HG03378 (cell line): Measurements from ENCODE around the gene SLC25A51.

Source experiments
- ATAC-seq: cut with Tn5 transposase; IDR thresholded peaks from one replicate; pipeline ENCODE4 v1.9.1; 2021; ENCODE audit warnings: mild to moderate bottlenecking, moderate library complexity; ENCODE audit not compliant: unreplicated experiment

SLC25A51 gene

DNA sequence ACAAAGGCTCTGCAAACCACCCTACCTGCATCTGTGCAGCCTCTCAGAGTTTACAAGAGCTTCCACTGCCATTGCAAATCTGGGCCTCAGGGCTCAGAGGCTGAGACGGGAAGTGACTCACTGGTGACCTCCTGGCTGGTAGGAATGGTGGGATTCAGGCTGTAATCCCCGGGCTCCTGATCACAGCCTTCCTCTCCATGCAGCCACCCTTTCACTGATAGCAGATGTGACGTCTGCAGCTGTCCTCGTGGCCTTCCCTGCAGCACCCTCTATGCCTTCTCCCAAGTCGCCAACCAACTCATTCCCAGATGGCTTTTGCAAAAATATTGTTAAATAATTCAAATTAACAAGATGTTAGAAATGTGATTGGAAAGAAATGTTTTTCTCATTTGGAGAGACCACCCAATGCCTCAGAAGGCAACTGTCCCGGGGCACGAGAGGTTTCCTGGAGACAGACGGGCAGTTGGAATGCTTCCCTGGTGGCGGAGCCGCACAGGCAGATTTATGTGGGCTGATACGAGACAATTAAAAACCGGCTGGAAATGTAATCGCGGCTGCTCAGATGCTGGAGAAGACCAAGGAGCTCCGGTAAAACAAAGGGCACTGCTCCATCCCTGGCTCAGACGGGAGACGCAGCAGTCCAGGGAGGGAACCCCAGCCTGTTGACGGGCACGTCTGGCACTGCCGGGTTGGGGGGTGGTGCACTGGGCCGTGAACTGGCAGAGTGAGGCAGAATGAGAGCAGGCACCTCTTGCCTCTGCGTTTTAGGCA is 34.4 kb upstream of the SLC25A51 start:
- ATAC-seq, result no peak

DNA sequence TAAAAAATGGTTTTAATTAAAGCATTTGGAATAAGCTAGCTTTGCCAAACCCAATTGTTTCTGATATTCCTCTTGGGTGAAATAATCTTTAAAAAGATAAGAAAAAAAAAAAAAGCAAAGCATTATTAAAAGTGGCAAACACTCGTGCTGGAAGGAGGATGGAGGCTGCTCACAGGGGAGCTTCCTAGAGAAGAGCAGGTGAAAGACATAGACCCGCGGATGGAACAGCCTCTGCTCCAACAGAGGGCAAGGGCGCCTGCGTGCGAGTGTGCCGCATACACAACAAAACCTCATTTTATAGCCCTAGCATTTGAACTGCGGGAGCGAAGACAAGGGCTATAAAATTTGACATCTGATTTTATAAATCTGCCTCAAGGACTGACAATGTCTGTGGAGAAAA is 33.4 kb upstream of the SLC25A51 start:
- no peak for ATAC-seq

GRCh38 chr9:37936965-37937364 is 33.0 kb upstream of the SLC25A51 start:
- ATAC-seq, result no peak

DNA sequence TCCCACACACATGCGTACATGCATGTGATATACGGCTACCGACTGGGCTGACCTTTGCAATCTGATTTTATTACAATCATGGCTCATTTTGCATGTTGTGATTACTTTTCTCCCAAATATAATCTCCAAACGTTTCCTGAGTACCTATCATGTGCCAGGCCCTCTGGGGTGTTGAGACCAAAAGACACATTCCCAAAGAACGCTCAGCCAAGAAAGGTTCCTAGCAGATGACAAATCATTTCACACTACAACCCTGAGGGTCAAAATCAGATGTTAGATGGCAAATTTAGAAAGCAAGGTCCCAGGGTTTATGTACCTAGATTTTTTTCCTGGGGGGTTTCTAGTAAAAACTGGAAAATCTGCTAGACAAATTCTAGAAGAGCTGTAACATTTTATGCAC is 32.4 kb upstream of the SLC25A51 start:
- no peak for ATAC-seq

DNA sequence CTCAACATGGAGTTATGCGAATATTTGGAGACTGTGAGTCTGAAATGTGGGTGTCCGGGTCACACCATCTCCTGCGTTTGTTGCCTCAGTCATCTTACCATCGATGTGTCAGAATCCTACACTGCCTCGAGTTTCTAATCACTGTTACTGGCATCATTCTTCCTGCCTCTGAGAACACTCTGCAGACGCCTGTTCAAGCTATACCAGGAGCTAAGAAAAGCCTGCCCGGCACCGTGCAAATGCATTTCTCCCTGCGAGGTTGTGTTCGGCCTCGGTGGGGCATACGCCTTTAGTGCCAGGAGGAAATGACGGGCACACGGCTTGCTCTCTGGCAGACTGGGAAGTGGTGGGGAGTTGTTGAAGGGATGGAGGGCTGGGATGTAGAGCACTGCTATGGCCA is 31.2 kb upstream of the SLC25A51 start:
- no peak for ATAC-seq

DNA sequence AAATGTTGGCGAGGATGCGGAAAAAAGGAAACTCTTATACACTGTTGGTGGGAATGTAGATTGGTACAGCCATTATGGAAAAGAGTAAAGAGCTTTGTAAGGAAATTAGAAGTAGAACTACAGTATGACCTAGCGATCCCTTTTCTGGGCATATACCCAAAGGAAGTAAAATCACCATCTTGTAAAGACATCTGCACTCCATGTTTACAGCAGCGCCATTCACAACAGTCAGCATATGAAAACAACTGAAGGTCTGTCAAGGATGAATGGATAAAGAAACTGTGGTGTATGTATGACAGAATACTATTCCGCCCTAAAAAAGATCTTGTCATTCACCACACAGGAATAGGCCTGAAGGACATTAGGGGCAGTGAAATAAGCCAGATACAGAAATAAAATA is 27.7 kb upstream of the SLC25A51 start:
- ATAC-seq, result no peak

GRCh38 chr9:37929441-37929895 is 25.5 kb upstream of the SLC25A51 start:
- ATAC-seq, result no peak

- ATAC-seq, result no peak
Observed at GRCh38 chr9:37928552-37929430, 24.9 kb upstream of the SLC25A51 start.

DNA sequence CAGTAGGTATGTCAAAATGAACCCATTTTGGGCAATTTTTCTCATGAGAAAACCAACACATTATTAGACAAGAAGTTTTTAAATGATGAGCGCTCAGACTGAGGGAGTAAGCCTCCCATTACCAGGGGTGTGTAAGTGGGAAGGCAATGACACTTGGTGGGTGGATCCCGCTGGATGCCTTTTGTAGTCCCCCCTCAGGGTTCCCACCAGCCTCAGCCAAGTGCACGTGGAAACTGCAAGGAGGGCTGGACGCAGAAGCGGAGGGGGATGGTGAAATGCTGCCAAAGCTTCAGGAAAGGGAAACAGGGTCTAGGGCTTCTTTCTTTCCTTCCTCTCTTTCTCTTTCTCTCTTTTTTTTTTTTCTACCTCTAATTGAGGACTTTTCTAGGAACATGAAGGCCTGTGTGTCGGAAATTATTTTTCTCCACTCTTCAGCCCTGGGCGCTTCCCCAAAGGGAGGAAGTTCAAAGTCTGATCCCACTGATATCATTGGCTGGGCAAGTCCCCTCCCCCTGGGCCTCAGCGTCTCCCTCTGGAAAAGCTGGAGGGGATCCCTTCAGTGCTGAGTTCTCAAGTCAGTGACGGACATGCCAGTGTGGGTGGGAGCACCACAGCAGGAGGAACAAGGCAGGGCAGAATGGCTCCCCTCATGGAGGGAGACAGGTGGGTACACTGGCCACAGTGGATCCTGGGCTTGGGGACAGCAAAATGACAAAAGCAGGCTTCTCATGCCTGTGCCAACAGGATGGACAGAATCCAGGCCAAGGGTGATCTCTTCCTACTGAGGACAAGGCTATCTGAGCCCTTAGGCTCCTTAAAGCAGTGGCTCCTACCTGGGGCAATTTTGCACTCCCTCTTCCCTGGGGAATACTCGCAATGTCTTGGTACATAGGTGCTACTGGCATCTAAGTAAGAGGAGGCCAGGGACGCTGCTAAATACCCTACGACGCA is 23.9 kb upstream of the SLC25A51 start:
- ATAC-seq, result no peak

DNA sequence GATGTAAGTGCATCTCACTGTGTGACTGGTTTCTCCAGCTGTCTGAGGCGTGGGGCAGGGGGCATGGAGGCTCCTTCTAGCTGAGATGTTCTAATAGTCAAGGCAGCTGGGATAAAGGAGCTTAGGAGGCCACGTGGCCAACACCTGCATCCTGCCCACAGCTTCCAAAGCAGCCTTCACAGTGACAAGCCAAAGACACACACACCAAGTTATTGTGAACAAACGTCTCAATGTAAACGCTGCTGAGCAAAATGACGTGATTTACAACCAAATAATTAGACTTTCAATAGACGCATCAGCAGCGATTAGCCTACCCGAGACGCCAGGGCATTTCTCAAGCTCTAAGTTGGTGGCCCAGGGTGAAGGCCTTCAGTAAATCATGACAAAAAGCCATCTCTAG is 23.2 kb upstream of the SLC25A51 start:
- no peak for ATAC-seq

DNA sequence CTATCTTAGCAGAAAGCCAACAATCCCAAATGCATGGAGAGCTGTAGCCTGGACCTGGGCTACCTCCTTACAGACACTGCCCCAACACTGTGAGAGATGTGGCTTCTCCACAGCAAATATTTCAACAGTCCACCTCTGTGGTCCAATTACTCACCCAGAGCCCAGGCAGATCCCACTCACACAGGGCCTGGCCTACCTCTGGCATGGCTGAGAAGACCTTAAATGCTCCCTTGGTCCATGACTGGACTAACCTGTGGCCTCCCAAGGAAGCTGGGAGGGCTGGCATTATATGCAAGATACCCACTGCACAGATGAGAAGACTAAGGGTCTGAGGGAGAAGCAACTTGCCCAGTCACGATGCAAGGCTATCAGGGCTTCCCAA is 22.8 kb upstream of the SLC25A51 start:
- ATAC-seq, result no peak

DNA sequence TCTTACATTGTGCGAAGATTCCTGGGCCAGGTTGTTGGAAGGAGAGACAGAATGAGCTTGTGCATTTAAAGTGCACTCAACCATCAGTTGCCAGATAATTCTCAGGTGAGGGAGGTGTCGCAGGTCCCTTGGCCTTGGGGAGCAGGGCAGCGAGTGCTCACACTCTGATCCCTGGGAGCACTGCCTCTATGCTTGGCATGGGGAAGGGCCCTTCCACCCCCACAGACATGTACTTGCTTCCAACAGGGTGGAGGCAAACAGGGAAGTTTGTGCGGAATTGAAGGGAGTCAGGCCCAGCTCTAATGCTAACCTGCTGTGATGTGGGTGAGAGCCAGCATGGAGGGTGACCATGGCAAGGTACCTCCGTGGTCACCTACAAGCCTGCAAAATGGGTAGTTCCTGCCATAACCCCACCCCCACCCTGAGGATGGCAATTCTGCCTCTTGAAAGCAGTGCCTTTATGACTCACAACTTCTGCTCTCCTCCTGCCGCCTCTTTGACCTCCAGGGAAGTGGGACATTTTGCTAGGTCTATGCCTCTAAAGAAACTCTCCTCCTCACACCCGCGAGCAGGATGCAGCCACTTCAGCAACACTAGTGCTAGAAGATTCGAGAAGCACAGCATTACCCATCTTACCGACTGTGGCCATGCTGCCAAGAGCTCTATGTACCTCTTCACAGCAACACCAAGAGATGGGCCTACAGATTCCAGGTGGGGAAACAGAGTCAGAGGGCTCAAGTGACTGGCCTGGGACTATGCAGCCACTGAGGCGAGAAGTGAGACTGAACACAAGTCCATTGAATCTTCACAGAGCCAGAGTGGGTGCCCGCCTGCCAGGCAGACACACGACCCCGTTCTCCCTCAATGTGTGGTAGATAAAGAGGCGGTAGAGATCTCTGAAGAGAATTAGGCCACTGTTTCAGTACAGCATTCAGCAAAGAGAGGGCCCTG is 22.1 kb upstream of the SLC25A51 start:
- no peak for ATAC-seq

DNA sequence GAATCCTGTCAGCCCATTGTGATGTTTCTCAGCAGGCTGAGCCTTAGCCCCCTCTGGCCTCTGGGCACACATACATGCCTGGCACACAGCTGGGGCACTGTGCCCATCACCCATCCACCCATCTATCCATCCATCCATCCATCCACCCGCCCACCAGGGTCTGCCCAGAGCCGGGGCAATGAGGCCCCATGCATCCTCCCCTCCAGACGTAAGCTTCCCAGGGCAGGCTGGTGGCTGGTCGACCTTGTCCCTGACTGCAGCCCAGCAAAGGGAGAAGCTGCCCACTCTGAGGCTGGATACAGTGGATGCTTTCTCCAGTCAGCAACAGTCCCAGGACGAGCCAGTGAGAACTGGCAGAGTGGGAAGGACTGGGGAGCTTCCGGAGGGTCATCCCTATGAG is 21.1 kb upstream of the SLC25A51 start:
- no peak for ATAC-seq

DNA sequence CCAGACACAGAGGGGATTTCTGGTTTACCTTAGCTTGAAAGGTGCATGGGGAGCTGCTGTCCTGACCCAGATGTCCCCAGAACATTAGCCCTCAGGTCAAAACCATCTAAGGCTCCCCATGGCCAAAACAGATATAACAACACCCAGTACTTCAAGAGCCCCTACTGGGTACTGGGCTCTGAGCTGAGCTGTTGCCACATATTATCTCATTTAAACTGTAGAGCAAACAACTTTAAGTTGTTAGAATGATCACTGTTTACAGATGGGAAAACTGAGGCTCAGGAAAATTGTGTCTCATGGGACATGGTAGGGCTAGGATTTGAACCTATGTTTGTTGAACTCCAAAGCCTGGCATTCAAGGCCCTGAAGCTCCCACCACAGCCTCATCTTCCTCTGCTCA is 20.6 kb upstream of the SLC25A51 start:
- no peak for ATAC-seq

GRCh38 chr9:37923796-37924427 is 20.0 kb upstream of the SLC25A51 start:
- no peak for ATAC-seq

DNA sequence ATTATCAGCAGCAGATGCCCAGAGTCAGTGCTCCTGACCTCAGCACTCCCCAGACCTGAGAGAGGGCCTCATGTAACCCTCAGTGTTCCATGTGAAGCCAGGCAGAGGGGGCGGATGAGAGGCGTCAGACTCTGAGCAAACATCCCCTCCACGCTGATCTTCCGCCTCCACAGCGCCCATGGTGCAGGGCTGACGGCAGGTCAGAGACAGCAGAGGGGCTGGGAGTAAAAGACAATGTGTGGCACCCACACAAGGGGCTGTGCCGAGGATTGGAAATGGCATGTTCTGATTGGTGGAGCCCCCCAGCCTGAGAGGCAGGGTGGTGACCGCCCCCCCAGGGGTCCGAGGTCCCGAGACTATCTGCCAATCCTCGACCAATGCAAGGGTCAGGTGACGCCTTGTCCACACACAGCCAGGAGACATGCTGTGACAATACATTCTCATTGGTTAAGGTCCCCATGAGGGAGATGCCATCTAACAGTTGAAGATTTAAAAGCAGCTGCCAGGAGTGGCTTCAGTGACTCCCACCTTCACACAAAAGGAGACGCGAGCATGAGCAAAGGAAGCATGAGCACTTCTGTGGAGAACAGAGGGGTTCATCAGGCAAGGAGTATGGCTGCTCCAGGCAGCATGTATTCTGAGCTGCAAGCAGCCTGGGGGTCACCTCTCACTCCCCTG is 19.3 kb upstream of the SLC25A51 start:
- ATAC-seq, result no peak

- ATAC-seq, result no peak
Observed at GRCh38 chr9:37922363-37923117, 18.6 kb upstream of the SLC25A51 start.
